K562 (cell line): ENCODE data around the gene TESMIN. TPM values are rescaled to one million over a fixed set of nuclear protein-coding genes. Genes with fewer than 3 reads are reported as not detected.

Source experiments
- ATAC-seq: fragments of 200-7000 bp; cut with Tn5 transposase; 3 replicates; pipeline ENCODE4 v1.9.1; 2020; ENCODE audit warnings: moderate library complexity
- BruUV-seq: library from RNA; stranded (reverse); fragments of 400-500 nt; replicated peaks from 2 replicates; lab custom pipeline; 2021; lab: Mats Ljungman, UMichigan
- CTCF ChIA-PET: fragments of 300-600 bp; formaldehyde crosslinking; extraction: SDS; loops from one replicate; lab custom pipeline; 2021; ENCODE audit warnings: low intra/inter-chr PET ratio; lab: Yijun Ruan, JAX
- POLR2A ChIA-PET: fragments of 300-600, 350-650 bp; sonication (Branson Sonifier 250); formaldehyde crosslinking; extraction: SDS; loops from one replicate; lab custom pipeline; 2021; ENCODE audit warnings: antibody characterized with exemption, inconsistent platforms; lab: Yijun Ruan, JAX
- DNase-seq, 4 experiments: peaks; one replicate each; pipeline versions ENCODE4 v3.0.0 to v3.0.0-alpha.2; 2011 to 2018; ENCODE audit warnings: low spot score in 3 of 4, mixed read lengths in 3 of 4; ENCODE audit errors: extremely low read depth in 1 of 4
- FAIRE-seq: peaks from 2 replicates; lab custom pipeline; 2011; peaks lifted over from hg19 to GRCh38; lab: Jason Lieb, UNC
- H2AFZ ChIP-seq: 2 replicates; pipeline ENCODE4 v1.6.0; 2011; ENCODE audit warnings: low read depth, low read length, control low read depth, inconsistent platforms
- H3K27ac ChIP-seq: fragments of 200-600 bp; 3 replicates; pipeline ENCODE4 v1.8.0; 2011; ENCODE audit warnings: low read depth, mild to moderate bottlenecking, control low read depth, inconsistent platforms, low read length, moderate library complexity, mixed read lengths; ENCODE audit errors: extremely low read depth
- H3K27me3 ChIP-seq, 2 experiments: fragments of 300-600 bp in 1 of 2; 2 replicates in 1 of 2; 3 replicates in 1 of 2; pipeline versions ENCODE4 v1.6.0 to v1.8.0; 2011; ENCODE audit warnings: inconsistent platforms in 2 of 2, low read length in 2 of 2, mild to moderate bottlenecking in 1 of 2, mixed read lengths in 1 of 2, moderate library complexity in 1 of 2; ENCODE audit not compliant: control insufficient read depth in 2 of 2, insufficient read depth in 2 of 2
- H3K36me3 ChIP-seq: fragments of 300-600 bp; 3 replicates; pipeline ENCODE4 v1.8.0; 2011; ENCODE audit warnings: mild to moderate bottlenecking, low read length, inconsistent platforms; ENCODE audit not compliant: control insufficient read depth, insufficient read depth
- H3K4me1 ChIP-seq, 2 experiments: fragments of 200-600 bp in 1 of 2; replicated peaks in 1 of 2; 2 replicates in 1 of 2; 3 replicates in 1 of 2; pipeline versions ENCODE4 v1.5.1 to v1.8.0; 2011; ENCODE audit warnings: inconsistent platforms in 2 of 2, low read length in 2 of 2, mild to moderate bottlenecking in 1 of 2, mixed read lengths in 1 of 2, moderate library complexity in 1 of 2; ENCODE audit not compliant: control insufficient read depth in 2 of 2, insufficient read depth in 2 of 2
- H3K4me2 ChIP-seq: 2 replicates; pipeline ENCODE4 v1.6.1; 2011; ENCODE audit warnings: low read length, control low read depth, inconsistent platforms, mixed read lengths; ENCODE audit not compliant: insufficient read depth
- H3K4me3 ChIP-seq: fragments of 200-600 bp; sonication (generic), shearing (Covaris generic); 2 replicates; pipeline ENCODE4 v1.5.1; 2016; ENCODE audit warnings: control low read depth, inconsistent platforms
- H3K79me2 ChIP-seq: fragments of 200-600 bp; 3 replicates; pipeline ENCODE4 v1.8.0; 2011; ENCODE audit warnings: low read length, inconsistent platforms; ENCODE audit not compliant: control insufficient read depth, insufficient read depth
- H3K9ac ChIP-seq, 2 experiments: 2 replicates each; pipeline versions ENCODE4 v1.6.0 to v1.6.1; 2011; ENCODE audit warnings: low read depth in 2 of 2, low read length in 2 of 2, control low read depth in 1 of 2, inconsistent platforms in 1 of 2, mild to moderate bottlenecking in 1 of 2, mixed read lengths in 1 of 2; ENCODE audit not compliant: insufficient read depth in 1 of 2
- H3K9me1 ChIP-seq: one replicate; pipeline ENCODE4 v1.6.0; 2011; ENCODE audit warnings: inconsistent platforms, mild to moderate bottlenecking, low read length, moderate library complexity; ENCODE audit not compliant: control insufficient read depth, insufficient read depth
- H3K9me3 ChIP-seq: replicated peaks from 2 replicates; pipeline ENCODE4 v1.5.1; 2011; ENCODE audit warnings: low read depth, low read length, inconsistent platforms; ENCODE audit not compliant: control insufficient read depth, insufficient read depth
- H4K20me1 ChIP-seq: replicated peaks from 2 replicates; pipeline ENCODE4 v1.6.1; 2011; ENCODE audit warnings: low read length, inconsistent platforms, mixed read lengths; ENCODE audit not compliant: control insufficient read depth, insufficient read depth
- BRD9 ChIP-seq: fragments of 450-650 bp; IDR thresholded peaks from 2 replicates; pipeline ENCODE4 v1.6.1; 2018; ENCODE audit warnings: low read depth; ENCODE audit not compliant: partially characterized antibody
- POLR2G ChIP-seq: fragments of 200-400 bp; formaldehyde crosslinking; IDR thresholded peaks from 2 replicates; pipeline ENCODE4 v1.6.1; 2017; ENCODE audit warnings: low read depth, mild to moderate bottlenecking, antibody characterized with exemption, low read length, moderate library complexity
- RBBP5 ChIP-seq: fragments of 200-600 bp; sonication (generic); IDR thresholded peaks from 2 replicates; pipeline ENCODE4 v1.6.1; 2012; ENCODE audit warnings: borderline replicate concordance, mild to moderate bottlenecking, low read length, control low read depth, inconsistent platforms; ENCODE audit not compliant: insufficient read depth, poor library complexity, severe bottlenecking
- RBFOX2 ChIP-seq: fragments of 200-400 bp; formaldehyde crosslinking; IDR thresholded peaks from 2 replicates; pipeline ENCODE4 v1.6.1; 2017; ENCODE audit warnings: low read depth, mild to moderate bottlenecking, low read length, moderate library complexity
- ZFP36 ChIP-seq: fragments of 150-350 bp; IDR thresholded peaks from 2 replicates; pipeline ENCODE4 v1.6.1; 2018; ENCODE audit warnings: low read length, low read depth; ENCODE audit not compliant: partially characterized antibody
- ZNF75A ChIP-seq: fragments of 450-650 bp; formaldehyde crosslinking; IDR thresholded peaks from 2 replicates; pipeline ENCODE4 v1.4.0; 2020; ENCODE audit warnings: mild to moderate bottlenecking
- WGBS: fragments of 100-300 bp; shearing (Covaris generic); methylation state at CpG from one replicate; pipeline ENCODE4 v1.1.6; 2016; ENCODE audit warnings: low coverage, mixed read lengths; ENCODE audit not compliant: insufficient coverage; ENCODE audit errors: missing lambda C conversion rate; 5-methylcytosine and 5-hydroxymethylcytosine counted together
- in situ Hi-C: fragments of 300-500 bp; cut with MboI; formaldehyde crosslinking; loops from 4 replicates; pipeline ENCODE4 v1.15.0; 2018; ENCODE audit warnings: inconsistent platforms, mixed read lengths
- intact Hi-C: fragments of 100-400 bp; cut with micrococcal nuclease; formaldehyde crosslinking; loops from 2 replicates; pipeline ENCODE4 v1.14.2; 2022
- polyA plus RNA-seq, 8 experiments: library from polyadenylated mRNA; depleted of rRNA in 4 of 8; stranded (reverse) in 5 of 8; unstranded in 3 of 8; fragments of >200 nt; fragmentation: Nextera tagmentation in 2 of 8; fragmentation: Illumina TruSeq in 1 of 8; extraction: Ambion mirVana in 2 of 8; extraction: Trizol in 1 of 8; gene quantifications; 2 replicates each; pipeline versions ENCODE4 v1.2.1 to v1.2.3, GENCODE V29; 2011 to 2014; ENCODE audit warnings: inconsistent platforms in 1 of 8, missing spikeins in 1 of 8
- total RNA-seq, 7 experiments: library from RNA; depleted of rRNA in 6 of 7; stranded (reverse); fragments of >200 nt in 6 of 7; fragmentation: Illumina TruSeq in 2 of 7; extraction: Trizol in 2 of 7; gene quantifications; 2 replicates each; pipeline versions ENCODE4 v1.2.1 to v1.2.3, GENCODE V29; 2011 to 2021; ENCODE audit warnings: low replicate concordance in 1 of 7
- TF ChIP-seq, protein P1 (sequence below): sonication (generic); formaldehyde crosslinking; IDR thresholded peaks from 2 replicates; pipeline ENCODE4 v1.9.0; 2022; ENCODE audit warnings: mild to moderate bottlenecking, missing genetic modification reagents
- TF ChIP-seq, protein P2 (sequence below): fragments of 450-650 bp; conservative IDR thresholded peaks from 2 replicates; pipeline ENCODE4 v1.6.1; 2016; ENCODE audit warnings: missing genetic modification characterization, low read depth, mild to moderate bottlenecking, missing compliant biosample characterization, moderate library complexity

Gene TESMIN
- total and polyA plus RNA-seq, 9 of the 15 experiments (the other 6 are each of a cell fraction or from before 2014, with no cell fraction given), result 8.9 to 50.5 (median 15.0) TPM

DNA sequence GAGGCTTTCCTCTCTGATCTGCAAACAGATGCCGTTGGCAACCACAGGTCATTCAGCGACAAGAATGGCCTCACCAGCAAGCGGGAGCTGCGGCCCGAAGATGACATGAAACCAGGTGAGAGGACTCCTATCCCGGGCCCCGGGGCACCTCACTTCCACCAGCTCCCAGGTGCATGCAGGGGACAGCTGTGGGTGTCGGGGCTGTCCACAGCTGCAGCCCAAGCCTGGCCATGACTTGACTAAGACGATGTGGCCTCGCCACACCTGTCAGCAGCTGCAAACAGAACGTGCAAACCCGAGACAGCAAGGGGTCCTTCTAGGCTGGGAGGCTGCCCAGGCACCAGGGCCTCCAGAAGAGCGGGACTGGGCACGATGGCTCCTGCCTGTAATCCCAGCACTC, 63.3 kb downstream of the TESMIN start:
- Histone ChIP-seq H3K79me2 (peaks cover 10% of the 10 kb centered on the region), H3K36me3 (peaks cover 54% of the 10 kb centered on the region), H4K20me1 (no peaks in the 10 kb centered on the region; the same call in 1 of the 2 replicates), H3K27ac (no peak overlapping the region), H2AFZ (no peak overlapping the region), H3K4me1 (peaks cover 4 to 35% of the 10 kb centered on the region in 2 experiments; a peak in 3 of 5 replicates), H3K4me3 (no peak overlapping the region), H3K9me3 (no peaks in the 10 kb centered on the region), H3K4me2 (no peak overlapping the region), H3K9me1 (no peaks in the 10 kb centered on the region), H3K9ac (peak overlapping the region in 1 of 2 experiments; percentile 23; a peak in 1 of 4 replicates), H3K27me3 (no peaks in the 10 kb centered on the region)
- intact Hi-C loops (loop anchor here (5.0 kb wide), 1 partner anchor 61 kb away; no protein-coding TSS in a partner anchor), in situ Hi-C loops (loop anchor here (25.0 kb wide), 1 partner anchor 1151 kb away; no protein-coding TSS in a partner anchor)
- WGBS, result 98% methylated on average over 7 of the region's 14 CpGs
- ATAC-seq, result no peak
- CTCF ChIA-PET, result no interaction called here
- DNase-seq, result no peak
- BruUV-seq, result no TSS peak
- POLR2A ChIA-PET, result interaction anchor here (0.8 to 3.3 kb wide), 4 partner anchors 9 to 40 kb away, joined by 3 to 17 read pairs (median 4); no protein-coding TSS in a partner anchor
- peak; percentile 41; the same call in 1 of the 2 replicates for TF ChIP-seq POLR2G
- no peak for TF ChIP-seq ZNF75A (CRISPR knock-in tag)
- peak; percentile 53 for TF ChIP-seq RBFOX2
- TF ChIP-seq, protein P1, sequence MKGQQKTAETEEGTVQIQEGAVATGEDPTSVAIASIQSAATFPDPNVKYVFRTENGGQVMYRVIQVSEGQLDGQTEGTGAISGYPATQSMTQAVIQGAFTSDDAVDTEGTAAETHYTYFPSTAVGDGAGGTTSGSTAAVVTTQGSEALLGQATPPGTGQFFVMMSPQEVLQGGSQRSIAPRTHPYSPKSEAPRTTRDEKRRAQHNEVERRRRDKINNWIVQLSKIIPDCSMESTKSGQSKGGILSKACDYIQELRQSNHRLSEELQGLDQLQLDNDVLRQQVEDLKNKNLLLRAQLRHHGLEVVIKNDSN (CRISPR knock-in tag), result peak; percentile 10; the same call in 1 of the 2 replicates
- TF ChIP-seq RBBP5, result no peak
- TF ChIP-seq, protein P2, sequence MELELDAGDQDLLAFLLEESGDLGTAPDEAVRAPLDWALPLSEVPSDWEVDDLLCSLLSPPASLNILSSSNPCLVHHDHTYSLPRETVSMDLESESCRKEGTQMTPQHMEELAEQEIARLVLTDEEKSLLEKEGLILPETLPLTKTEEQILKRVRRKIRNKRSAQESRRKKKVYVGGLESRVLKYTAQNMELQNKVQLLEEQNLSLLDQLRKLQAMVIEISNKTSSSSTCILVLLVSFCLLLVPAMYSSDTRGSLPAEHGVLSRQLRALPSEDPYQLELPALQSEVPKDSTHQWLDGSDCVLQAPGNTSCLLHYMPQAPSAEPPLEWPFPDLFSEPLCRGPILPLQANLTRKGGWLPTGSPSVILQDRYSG (tag), result no peak
- no peak for TF ChIP-seq BRD9
- TF ChIP-seq ZFP36, result no peak
- FAIRE-seq, result no peak
